Caco-2 (cell line): ENCODE measurements around the gene TRAF3. TPM values are rescaled to one million over a fixed set of nuclear protein-coding genes. Genes with fewer than 3 reads are reported as not detected.
"Not testable (repeated sequence)": the region's sequence is repeated elsewhere in the genome, so short reads cannot be mapped to it uniquely, and the experiment has no call there.

Source experiments
- BruUV-seq: library from RNA; stranded (reverse); fragments of 400-500 nt; replicated peaks from 2 replicates; lab custom pipeline; 2021; lab: Mats Ljungman, UMichigan
- CTCF ChIA-PET: fragments of 300-600 bp; sonication (Branson Sonifier 250); formaldehyde crosslinking; loops from one replicate; lab custom pipeline; 2022; ENCODE audit warnings: antibody characterized with exemption; lab: Charles Lee
- POLR2A ChIA-PET: fragments of 300-600 bp; sonication (Branson Sonifier 250); formaldehyde crosslinking; loops from one replicate; lab custom pipeline; 2022; ENCODE audit warnings: antibody characterized with exemption; lab: Charles Lee
- DNase-seq, 2 experiments: peaks; one replicate each; pipeline versions ENCODE4 v3.0.0 to v3.0.0-alpha.2; 2020 to 2022
- H3K27me3 ChIP-seq: replicated peaks from 2 replicates; pipeline ENCODE4 v1.6.0; 2011; ENCODE audit warnings: low read length; ENCODE audit not compliant: control insufficient read depth, insufficient read depth
- H3K36me3 ChIP-seq: 2 replicates; pipeline ENCODE4 v1.5.1; 2011; ENCODE audit warnings: low read length; ENCODE audit not compliant: control insufficient read depth, insufficient read depth
- H3K4me1 ChIP-seq: fragments of 250-450 bp; sonication (Bioruptor Pico); 2 replicates; pipeline ENCODE4 v1.5.1; 2020; ENCODE audit warnings: mild to moderate bottlenecking
- H3K4me3 ChIP-seq: 2 replicates; pipeline ENCODE4 v1.5.1; 2011; ENCODE audit warnings: low read depth, mild to moderate bottlenecking, control low read depth, low read length
- H3K9me3 ChIP-seq: fragments of 250-450 bp; sonication (Bioruptor Pico); 2 replicates; pipeline ENCODE4 v1.5.1; 2020; ENCODE audit warnings: mild to moderate bottlenecking, moderate library complexity
- H3K27ac Mint-ChIP-seq: one replicate; pipeline ENCODE4 v1.8.0; 2022; ENCODE audit warnings: mixed read lengths; ENCODE audit not compliant: unreplicated experiment
- H3K27me3 Mint-ChIP-seq: one replicate; pipeline ENCODE4 v1.8.0; 2022; ENCODE audit warnings: mixed read lengths; ENCODE audit not compliant: insufficient read depth, unreplicated experiment
- H3K36me3 Mint-ChIP-seq: one replicate; pipeline ENCODE4 v1.8.0; 2022; ENCODE audit warnings: mild to moderate bottlenecking, mixed read lengths; ENCODE audit not compliant: insufficient read depth, unreplicated experiment
- H3K4me1 Mint-ChIP-seq: one replicate; pipeline ENCODE4 v1.8.0; 2022; ENCODE audit warnings: low read depth, mixed read lengths; ENCODE audit not compliant: unreplicated experiment
- H3K4me3 Mint-ChIP-seq: one replicate; pipeline ENCODE4 v1.8.0; 2022; ENCODE audit warnings: mild to moderate bottlenecking, moderate library complexity, mixed read lengths; ENCODE audit not compliant: unreplicated experiment
- H3K9me3 Mint-ChIP-seq: one replicate; pipeline ENCODE4 v1.8.0; 2022; ENCODE audit warnings: mixed read lengths; ENCODE audit not compliant: unreplicated experiment
- intact Hi-C: fragments of 100-400 bp; cut with micrococcal nuclease; formaldehyde crosslinking; loops from one replicate; pipeline ENCODE4 v1.10.0; 2022; ENCODE audit not compliant: unreplicated experiment
- total RNA-seq: library from RNA; stranded (reverse); gene quantifications from 2 replicates; pipeline ENCODE4 v1.2.3, GENCODE V29; 2022
- TF ChIP-seq, protein P1 (sequence below), 2 experiments: fragments of 200-600 bp in 1 of 2; IDR thresholded peaks; 1 replicate in 1 of 2; 2 replicates in 1 of 2; pipeline versions ENCODE4 v1.5.1 to v1.8.0; 2011 to 2022; ENCODE audit warnings: antibody characterized with exemption in 1 of 2, control low read depth in 1 of 2, inconsistent platforms in 1 of 2, low read depth in 1 of 2, low read length in 1 of 2, mild to moderate bottlenecking in 1 of 2, moderate library complexity in 1 of 2; ENCODE audit not compliant: insufficient read depth in 1 of 2, severe bottlenecking in 1 of 2, unreplicated experiment in 1 of 2

Gene TRAF3
- total RNA-seq, 1 experiment from 2014 or later: 16.6 TPM

DNA sequence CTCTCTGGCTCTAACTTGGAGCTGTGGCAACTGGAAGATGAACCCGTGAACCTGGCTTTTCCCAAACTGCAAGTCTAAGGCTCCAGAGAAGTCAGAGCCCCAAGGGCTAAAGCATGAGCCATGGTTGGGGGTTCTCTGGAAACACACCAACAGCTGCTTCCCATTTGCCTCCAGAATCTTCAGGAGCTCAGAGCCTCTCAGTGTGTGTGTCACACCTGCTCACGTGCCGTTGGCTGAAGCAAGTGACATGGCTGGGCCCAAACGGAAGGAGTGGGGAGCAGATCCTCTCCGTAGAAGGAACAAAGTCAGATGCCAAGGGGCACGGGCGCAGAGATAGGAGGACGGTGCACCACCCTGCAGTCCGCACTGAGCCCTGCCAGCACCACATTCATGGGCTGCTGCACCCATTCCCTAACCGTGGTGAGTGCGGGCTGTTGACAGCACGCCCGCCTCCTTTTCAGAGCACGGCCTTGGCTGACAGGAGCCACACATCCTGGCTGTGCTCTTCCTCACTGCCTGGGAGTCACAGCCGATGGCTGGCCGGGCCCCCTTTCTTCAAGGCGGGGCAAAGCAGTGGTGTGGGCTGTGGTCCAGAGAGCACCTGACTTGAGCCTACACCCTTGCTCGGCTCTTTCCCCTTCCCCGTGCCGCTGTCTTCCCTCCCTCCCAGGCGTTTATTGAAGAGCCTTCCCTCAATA lies 16.6 kb upstream of the TRAF3 start:
- POLR2A ChIA-PET: no interaction called here
- Mint-ChIP-seq H3K27me3 (no peaks in the 10 kb centered on the region), H3K4me3 (no peak overlapping the region), H3K4me1 (no peaks in the 10 kb centered on the region), H3K9me3 (no peaks in the 10 kb centered on the region), H3K36me3 (no peaks in the 10 kb centered on the region), H3K27ac (no peak overlapping the region)
- no peaks in the 10 kb centered on the region for H3K36me3 ChIP-seq
- CTCF ChIA-PET: interaction anchor here (0.6 kb wide), 1 partner anchor 15 kb away, joined by 3 read pairs; no protein-coding TSS in a partner anchor
- intact Hi-C loops: no loop called here
- H3K9me3 ChIP-seq: no peaks in the 10 kb centered on the region
- H3K27me3 ChIP-seq: no peaks in the 10 kb centered on the region
- TF ChIP-seq, protein P1, sequence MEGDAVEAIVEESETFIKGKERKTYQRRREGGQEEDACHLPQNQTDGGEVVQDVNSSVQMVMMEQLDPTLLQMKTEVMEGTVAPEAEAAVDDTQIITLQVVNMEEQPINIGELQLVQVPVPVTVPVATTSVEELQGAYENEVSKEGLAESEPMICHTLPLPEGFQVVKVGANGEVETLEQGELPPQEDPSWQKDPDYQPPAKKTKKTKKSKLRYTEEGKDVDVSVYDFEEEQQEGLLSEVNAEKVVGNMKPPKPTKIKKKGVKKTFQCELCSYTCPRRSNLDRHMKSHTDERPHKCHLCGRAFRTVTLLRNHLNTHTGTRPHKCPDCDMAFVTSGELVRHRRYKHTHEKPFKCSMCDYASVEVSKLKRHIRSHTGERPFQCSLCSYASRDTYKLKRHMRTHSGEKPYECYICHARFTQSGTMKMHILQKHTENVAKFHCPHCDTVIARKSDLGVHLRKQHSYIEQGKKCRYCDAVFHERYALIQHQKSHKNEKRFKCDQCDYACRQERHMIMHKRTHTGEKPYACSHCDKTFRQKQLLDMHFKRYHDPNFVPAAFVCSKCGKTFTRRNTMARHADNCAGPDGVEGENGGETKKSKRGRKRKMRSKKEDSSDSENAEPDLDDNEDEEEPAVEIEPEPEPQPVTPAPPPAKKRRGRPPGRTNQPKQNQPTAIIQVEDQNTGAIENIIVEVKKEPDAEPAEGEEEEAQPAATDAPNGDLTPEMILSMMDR (IDR thresholded peaks at IDR 0.05; ENCODE audit: insufficient read depth in 1 of 2, low read depth in 1 of 2, low read length in 1 of 2, severe bottlenecking in 1 of 2, unreplicated experiment in 1 of 2): no peak
- no peaks in the 10 kb centered on the region for H3K4me1 ChIP-seq
- H3K4me3 ChIP-seq: no peak overlapping the region
- no peak for DNase-seq
- BruUV-seq: no TSS peak

DNA sequence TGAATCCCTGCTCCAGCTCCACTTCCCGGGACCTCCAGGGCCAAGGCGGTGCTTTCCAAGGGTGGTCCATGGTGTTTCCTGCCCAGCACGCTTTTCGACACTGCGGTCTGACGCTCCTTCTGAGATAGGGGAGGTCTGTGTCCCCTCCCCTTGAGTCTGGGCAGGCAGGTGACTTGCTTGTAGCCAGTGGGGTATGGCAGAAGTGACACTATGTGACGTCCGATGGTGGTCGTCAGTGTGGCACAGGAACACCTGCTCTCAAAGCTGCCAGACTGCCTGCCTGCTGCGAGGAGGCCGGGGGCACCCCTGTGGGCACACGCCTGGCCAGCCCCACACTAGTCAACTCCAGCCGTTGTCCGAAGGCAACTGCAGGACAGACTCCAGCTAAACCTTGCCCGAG lies 16.0 kb upstream of the TRAF3 start:
- TF ChIP-seq, protein P1 (IDR thresholded peaks at IDR 0.05; ENCODE audit: insufficient read depth in 1 of 2, low read depth in 1 of 2, low read length in 1 of 2, severe bottlenecking in 1 of 2, unreplicated experiment in 1 of 2): no peak
- H3K27ac Mint-ChIP-seq: no peak overlapping the region
- no peaks in the 10 kb centered on the region for H3K9me3 Mint-ChIP-seq
- H3K4me1 Mint-ChIP-seq: no peaks in the 10 kb centered on the region
- H3K36me3 Mint-ChIP-seq: no peaks in the 10 kb centered on the region
- CTCF ChIA-PET: no interaction called here
- H3K4me3 Mint-ChIP-seq: no peak overlapping the region
- H3K36me3 ChIP-seq: no peaks in the 10 kb centered on the region
- H3K27me3 ChIP-seq: no peaks in the 10 kb centered on the region
- intact Hi-C loops: no loop called here
- no peak overlapping the region for H3K4me3 ChIP-seq
- H3K9me3 ChIP-seq: no peaks in the 10 kb centered on the region
- no peaks in the 10 kb centered on the region for H3K27me3 Mint-ChIP-seq
- no peaks in the 10 kb centered on the region for H3K4me1 ChIP-seq
- DNase-seq: no peak
- BruUV-seq: no TSS peak
- POLR2A ChIA-PET: no interaction called here

DNA sequence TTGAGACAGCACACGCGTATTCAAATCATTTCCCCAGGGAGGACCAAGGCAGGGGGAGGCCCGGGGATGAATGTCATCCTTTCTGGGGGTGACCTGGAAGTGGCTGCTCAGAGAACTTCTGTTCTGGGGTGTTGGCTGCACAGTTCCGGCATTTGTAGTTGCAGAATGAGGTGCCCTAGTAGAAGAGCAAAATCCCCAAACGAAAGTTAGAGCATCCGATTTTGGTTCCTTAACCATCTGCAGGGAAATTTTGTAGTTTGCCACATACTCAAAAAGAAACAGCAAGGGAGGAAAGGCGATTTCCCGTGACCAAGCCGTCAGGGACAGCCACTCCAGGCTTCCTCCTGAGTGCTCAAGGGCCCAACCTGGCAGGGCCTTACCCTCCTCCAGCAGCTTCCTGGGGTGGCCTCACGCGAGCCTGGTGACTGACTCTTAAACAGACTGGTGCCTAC lies 13.0 kb upstream of the TRAF3 start:
- intact Hi-C loops: no loop called here
- POLR2A ChIA-PET: no interaction called here
- DNase-seq: no peak
- CTCF ChIA-PET: no interaction called here
- Mint-ChIP-seq H3K27ac (no peak overlapping the region), H3K9me3 (no peaks in the 10 kb centered on the region), H3K4me1 (no peaks in the 10 kb centered on the region), H3K27me3 (no peaks in the 10 kb centered on the region), H3K4me3 (no peak overlapping the region), H3K36me3 (no peaks in the 10 kb centered on the region)
- Histone ChIP-seq H3K27me3 (no peaks in the 10 kb centered on the region), H3K9me3 (no peaks in the 10 kb centered on the region), H3K4me1 (no peaks in the 10 kb centered on the region), H3K4me3 (no peak overlapping the region), H3K36me3 (no peaks in the 10 kb centered on the region)
- TF ChIP-seq, protein P1 (IDR thresholded peaks at IDR 0.05; ENCODE audit: insufficient read depth in 1 of 2, low read depth in 1 of 2, low read length in 1 of 2, severe bottlenecking in 1 of 2, unreplicated experiment in 1 of 2): no peak
- BruUV-seq: no TSS peak

DNA sequence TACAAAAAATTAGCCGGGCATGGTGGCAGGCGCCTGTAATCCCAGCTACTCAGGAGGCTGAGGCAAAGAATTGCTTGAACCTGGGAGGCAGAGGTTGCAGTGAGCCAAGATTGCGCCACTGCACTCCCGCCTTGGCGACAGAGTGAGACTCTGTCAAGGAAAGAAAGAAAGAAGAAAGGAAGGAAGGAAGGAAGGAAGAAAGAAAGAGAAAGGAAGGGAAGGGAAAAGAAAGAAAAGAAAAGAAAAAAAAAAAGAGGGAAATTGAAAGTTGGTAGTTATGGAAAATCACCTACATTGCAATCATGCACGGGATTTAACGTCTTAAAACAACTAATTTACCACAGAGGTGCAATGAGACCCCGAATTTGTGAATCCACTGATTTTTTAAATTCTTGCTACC lies 11.5 kb upstream of the TRAF3 start:
- H3K27ac Mint-ChIP-seq, BruUV-seq, H3K4me1 ChIP-seq, H3K9me3 ChIP-seq, H3K27me3 Mint-ChIP-seq, CTCF ChIA-PET, H3K36me3 Mint-ChIP-seq, intact Hi-C loops, H3K4me3 Mint-ChIP-seq, H3K27me3 ChIP-seq, H3K4me3 ChIP-seq, H3K9me3 Mint-ChIP-seq, DNase-seq, H3K4me1 Mint-ChIP-seq, H3K36me3 ChIP-seq: not testable (repeated sequence)
- POLR2A ChIA-PET: interaction anchor here (0.6 kb wide), 1 partner anchor 9 kb away, joined by 3 read pairs; no protein-coding TSS in a partner anchor
